AG08396 (cell line): ENCODE results near the gene EPB41L5.
"Not testable (repeated sequence)": the region's sequence is repeated elsewhere in the genome, so short reads cannot be mapped to it uniquely, and the experiment has no call there.

Experiments used
- DNase-seq: peaks from one replicate; pipeline ENCODE4 v3.0.0; 2012; ENCODE audit warnings: low spot score, mixed read lengths

The EPB41L5 gene

DNA sequence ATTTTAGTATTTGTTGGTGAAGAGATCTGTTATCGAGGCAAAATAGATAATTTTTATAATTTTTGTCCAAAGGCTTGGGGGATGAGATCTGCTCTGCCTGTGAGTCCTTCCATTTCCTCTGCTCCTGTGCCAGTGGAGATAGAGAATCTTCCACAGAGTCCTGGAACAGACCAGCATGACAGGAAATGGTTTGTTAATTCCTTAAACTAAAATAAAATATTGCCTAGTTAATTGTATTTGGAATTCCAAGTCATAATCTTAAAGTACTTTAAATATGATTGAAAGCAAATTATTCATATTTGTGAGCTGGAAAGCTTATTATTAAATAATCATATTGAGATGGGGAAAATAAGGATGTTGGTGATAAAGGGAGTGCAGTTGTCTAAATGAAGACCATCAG lies 87.8 kb downstream of the EPB41L5 start:
- no peak for DNase-seq

DNA sequence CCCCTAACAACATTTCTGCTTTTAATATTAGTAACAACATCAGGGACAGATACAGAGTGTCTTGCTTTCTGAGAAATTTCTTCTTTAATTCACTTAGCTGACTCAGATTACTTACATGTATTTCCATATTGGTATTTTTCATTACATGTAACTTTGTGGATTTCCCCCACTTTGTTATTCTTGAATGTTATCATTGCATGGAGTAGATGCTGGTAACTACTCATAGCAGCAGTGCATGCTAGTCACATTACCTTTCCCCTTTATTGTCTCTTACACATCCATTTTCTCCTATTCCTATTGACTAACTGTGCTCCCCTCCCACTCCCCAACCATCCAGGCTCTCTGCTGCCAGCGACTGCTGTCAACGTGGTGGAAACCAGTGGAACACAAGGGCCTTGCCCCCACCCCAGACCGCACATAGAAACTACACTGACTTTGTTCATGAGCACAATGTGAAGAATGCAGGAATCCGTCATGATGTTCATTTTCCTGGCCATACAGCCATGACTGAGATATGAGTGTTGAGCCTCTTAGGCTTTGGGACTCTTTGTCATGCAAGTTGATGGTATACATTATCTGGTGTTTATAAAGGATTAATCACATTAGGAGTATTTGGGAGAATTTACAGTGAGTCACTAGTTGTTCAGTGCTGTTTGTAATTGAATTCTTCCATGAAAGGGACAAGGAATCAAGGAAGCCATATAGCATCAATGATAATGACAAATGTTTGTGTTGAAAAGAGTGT lies 91.0 kb downstream of the EPB41L5 start:
- DNase-seq, result peak; percentile 55

DNA sequence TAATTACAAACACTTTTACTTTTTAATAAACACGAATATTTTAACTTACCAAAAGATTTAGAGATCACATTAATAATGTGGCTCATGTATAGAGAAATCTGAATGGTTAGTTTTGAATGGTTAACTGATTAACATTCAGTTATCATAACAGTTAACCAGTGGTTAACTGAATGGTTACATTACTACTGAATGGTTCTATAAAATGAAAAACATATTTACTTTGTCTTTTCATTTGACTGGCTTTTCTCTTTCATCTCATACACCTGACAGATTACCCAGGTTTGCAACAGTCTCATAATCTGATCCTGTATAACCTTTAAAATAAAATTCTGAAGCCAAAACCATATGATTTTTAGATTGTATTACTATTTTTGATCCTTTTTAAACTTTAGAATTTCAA lies 91.9 kb downstream of the EPB41L5 start:
- no peak for DNase-seq

DNA sequence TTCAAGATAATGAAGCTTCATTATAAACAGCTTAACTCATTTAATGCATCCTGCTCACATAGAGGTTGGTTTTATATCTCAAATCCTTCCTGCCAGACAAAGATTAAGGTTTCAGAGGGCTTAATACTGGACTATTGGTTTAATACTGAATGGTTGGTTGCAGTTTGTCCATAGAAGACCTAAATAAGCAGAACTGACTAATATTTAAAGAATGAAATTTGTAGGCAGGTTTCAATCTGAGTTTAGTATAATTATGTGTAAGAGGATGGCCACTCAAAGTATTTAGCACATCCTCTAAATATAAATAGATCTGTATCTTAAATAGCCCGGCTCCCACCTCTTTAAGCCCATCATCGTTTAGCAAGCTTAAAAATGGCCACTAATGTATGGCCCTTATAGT lies 92.5 kb downstream of the EPB41L5 start:
- no peak for DNase-seq

DNA sequence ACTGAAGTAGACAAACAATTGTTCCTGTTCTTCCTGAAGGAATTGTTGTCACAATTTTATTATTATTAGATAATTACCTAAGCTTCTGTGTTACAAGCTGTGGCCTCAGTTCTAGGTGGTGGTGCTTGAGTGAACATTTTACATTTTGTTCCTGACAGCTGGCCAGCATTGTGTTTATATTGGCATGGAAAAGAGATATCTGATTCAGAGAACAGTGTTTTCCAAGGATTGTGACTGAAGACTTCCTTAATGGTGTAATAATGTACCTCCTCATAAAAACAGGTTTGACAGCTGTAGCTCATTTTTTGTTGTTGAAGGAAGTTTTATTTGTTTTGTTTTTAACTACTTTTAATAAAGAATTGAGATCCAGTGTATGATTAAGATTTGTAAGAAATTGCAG lies 95.2 kb downstream of the EPB41L5 start:
- DNase-seq, result peak; percentile 20

DNA sequence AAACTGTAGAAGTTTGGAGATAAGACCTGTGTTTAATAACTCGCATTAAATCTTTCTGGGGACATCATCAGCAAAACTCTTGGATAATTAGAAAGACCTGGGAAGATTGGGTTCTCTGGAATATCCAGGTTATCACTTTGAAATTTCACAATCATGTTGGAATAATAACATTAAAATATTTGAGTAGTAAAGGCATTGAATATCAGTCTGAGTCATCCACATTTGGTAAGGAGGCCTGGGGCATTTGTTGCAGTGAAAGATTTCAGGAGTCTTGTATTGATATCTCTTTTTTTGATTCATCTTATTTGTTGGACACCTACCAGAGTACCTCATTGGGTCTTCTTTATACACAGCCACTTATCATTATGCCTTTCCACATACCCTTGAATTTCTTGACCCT lies 95.9 kb downstream of the EPB41L5 start:
- DNase-seq, result no peak

DNA sequence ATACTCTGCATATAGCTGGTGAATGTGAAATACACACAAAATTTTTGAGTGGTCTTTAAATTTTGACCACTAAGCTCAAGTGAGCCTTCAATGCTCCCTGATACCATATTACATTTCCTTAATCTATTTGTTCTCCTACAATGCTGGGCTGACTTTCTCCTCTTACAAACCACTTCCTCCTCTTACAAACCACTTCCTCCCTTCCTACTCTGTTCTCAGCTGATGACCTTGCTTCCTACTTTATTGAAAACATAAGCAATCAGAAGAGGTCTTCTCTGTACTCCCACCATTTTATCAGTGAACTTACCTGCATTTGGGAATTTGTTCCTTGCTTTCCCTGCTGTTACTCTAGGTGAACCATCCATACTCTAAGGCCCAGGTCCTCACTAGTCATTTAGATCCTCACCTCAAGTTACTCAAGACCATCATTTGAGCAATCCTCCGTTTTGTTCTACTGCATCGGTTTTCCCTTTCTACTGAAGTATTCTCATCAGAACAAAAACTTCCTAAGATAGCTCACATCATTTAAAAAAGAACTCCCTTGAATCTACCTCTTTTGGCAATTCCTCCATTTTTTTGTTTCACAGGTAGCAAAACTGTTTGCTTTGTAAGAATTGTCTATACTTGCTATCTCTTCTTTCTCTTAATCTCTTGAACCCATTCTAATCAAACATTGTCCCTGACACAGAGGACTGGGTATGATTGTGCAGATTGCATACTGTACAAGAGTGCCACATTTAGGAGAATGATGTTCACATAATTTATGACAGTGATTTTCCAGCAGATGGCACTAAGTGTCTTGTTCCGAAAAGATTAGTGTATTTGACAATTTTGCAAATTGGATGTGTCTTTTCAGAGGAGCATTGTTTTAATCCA lies 96.5 kb downstream of the EPB41L5 start:
- peak; percentile 21 for DNase-seq

DNA sequence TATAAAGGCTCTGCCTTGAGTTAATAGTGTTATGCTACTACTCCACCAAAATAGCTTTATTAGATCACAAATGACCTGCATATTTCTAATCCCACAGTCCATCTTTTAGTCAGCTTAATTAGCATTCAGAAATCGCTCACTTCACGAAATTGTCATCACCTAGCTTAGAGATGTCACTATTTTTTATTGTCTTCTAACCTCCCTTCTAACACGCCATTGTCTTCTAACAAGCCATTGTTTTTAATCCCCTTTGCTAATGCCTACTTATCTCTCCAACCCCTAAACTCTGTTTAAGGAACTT lies 97.1 kb downstream of the EPB41L5 start:
- DNase-seq, result no peak

DNA sequence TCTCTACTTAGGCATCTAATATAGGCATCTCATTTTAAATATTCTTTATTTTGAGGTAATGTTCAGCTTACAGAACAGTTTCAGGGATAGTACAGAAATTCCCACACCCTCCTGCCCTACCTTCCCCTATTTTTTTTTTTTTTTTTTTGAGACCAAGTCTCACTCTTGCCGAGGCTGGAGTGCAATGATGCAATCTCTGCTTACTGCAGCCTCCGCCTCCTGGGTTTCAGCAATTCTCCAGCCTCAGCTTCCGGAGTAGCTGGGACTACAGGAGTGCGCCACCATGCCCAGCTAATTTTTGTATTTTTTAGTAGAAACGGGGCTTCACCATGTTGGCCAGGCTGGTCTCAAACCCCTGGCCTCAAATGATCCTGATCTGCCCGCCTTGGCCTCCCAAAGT lies 97.6 kb downstream of the EPB41L5 start:
- no peak for DNase-seq

DNA sequence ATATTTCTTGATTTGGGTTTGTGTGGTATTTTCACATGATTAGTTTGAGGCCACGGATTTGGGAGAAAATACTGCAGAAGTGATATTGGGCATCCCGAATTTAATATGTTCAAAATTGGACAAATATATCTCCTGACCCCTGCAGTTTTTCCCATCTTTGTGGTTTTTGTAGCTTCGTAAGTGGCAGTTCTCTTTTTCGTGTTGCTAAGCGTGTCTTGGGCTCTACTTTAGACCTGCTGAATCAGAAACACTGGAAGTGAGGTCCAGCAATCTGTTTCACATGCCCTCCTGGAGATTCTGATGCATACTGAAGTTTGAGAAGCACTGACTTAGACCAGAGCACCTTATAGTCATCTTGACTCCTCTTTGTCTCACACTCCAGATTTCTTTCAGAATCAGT lies 98.3 kb downstream of the EPB41L5 start:
- no peak for DNase-seq

DNA sequence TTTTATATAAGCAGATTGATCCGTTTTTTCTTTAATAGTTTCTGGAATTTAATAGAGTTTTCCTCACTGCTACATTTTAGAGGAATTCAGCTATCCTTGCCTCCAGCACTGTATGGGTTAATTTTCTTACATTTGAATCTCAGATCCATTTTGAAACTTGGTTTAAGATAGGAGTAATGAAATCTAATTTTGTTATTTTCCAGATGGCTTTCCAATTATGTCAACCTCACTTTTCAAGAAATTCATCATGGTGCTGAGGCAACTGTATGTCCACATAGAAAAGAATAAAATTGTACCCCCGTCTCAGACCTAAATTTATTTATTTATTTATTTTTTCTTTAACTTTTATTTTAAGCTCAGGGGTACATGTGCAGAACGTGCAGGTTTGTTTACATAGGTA lies 105.1 kb downstream of the EPB41L5 start:
- no peak for DNase-seq

DNA sequence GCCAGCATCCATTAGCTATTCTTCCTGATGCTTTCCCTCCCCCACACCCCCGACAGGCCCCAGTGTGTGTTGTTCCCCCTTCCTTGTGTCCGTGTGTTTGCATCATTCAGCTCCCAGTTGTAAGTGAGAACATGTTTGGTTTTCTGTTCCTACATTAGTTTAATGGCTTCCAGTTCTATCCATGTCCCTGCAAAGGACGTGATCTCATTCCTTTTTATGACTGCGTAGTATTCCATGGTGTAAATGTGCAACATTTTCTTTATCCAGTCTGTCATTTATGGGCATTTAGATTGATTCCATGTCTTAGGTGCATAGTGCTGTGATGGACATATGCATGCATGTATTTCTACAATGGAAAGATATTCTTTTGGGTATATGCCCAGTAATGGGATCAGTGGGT lies 105.6 kb downstream of the EPB41L5 start:
- DNase-seq, result no peak

DNA sequence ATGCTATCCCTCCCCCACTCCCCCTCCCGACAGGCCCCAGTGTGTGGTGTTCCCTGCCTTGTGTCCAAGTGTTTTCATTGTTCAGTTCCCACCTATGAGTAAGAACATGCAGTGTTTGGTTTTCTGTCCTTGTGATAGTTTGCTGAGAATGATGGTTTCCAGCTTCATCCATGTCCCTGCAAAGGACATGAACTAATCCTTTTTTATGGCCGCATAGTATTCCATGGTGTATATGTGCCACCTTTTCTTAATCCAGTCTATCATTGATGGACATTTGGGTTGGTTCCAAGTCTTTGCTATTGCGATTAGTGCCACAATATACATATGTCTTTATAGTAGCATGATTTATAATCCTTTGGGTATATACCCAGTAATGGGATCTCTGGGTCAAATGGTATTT lies 108.5 kb downstream of the EPB41L5 start:
- not testable (repeated sequence) for DNase-seq

DNA sequence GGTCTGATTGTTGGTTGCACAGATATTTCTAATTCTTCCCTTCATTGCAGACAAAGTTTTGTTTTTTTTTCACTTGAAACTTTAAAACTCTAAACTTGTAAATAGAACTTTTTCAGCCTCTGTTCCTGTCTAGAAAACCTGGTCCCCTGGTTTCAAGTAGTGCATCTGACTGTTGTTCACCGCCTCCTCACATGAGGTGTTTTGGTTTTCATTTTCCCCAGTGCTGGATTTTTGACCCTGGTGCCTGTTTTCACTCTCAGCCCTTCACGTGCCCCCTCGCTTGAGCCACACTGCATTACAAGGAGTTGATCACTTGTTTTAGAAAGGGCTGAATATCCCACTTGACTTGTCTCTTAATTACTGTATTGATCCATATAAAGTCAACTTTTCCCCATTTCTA lies 110.2 kb downstream of the EPB41L5 start:
- no peak for DNase-seq

DNA sequence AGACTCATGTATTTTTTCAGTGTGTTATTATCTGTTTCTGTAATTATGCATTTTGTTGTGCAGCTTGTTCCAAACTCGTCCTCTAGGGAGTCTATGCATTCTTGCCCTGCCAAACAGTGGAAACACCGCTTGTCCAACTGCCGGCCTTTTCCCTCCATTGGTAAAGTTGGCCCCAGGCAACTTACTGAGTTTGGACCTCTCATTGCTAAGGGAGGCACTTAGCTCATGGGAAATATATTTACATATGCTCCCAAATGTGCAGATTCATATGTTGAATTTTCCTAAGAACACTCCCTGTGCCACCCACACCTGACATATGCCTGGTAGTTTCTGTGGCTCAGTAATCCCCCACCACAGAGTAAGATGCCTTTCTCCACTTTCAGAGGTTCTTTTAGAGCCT lies 112.3 kb downstream of the EPB41L5 start:
- DNase-seq, result no peak

DNA sequence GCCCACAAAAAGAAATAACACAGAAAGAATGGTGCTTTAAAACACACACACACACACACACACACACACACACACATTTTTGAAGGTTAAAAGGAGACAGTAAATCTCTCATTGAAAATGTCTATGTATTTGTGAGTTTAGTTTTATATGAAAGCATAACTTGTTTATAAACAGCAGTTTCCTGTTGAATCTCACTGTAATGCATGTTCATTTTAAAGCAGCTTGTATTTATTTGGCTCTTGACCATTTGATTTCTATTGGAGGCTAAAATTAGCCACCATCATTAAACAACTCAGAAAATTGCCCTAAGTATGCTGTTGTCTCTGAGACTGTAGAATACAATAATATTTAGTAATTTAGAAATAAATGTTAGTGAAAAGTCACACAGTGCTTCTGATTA lies 115.3 kb downstream of the EPB41L5 start:
- DNase-seq, result no peak

DNA sequence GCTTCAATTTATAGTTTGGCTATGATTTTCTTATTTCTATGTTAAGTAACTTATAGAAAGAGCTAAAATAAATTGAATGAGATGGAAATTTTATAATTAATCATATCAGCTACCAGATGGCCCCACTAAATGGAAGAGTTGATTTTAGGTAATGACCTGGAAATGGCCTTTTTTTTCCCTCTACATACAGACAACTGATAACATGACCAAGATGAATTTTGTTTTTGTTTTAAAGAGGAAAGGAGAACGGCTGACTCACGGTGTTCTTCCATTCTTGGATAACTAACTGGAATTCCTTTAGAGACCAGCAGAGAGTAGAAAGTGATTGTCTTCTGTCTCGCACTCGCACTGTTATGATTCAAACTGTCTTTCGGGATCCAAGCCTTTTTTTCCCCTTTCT lies 119.3 kb downstream of the EPB41L5 start:
- peak; percentile 10 for DNase-seq

DNA sequence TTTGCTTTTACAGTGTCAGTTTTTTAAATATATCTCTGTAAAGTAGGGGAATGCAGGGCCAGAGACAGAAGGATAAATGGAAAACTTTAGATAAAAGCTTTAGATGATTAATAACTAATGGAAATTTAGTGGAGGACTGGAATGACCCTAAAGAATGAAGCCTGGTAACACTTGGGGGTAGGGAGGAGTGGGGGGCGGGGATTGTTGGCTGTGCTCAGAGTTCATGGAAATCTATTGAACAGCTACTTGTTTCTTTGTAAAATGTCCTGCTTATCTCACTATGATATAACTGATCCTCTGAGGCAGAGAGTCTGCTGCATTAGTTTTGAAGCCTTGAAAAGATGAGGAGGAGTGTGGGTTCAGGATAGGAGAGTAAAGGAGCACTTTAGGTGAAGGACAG lies 119.8 kb downstream of the EPB41L5 start:
- DNase-seq, result no peak

DNA sequence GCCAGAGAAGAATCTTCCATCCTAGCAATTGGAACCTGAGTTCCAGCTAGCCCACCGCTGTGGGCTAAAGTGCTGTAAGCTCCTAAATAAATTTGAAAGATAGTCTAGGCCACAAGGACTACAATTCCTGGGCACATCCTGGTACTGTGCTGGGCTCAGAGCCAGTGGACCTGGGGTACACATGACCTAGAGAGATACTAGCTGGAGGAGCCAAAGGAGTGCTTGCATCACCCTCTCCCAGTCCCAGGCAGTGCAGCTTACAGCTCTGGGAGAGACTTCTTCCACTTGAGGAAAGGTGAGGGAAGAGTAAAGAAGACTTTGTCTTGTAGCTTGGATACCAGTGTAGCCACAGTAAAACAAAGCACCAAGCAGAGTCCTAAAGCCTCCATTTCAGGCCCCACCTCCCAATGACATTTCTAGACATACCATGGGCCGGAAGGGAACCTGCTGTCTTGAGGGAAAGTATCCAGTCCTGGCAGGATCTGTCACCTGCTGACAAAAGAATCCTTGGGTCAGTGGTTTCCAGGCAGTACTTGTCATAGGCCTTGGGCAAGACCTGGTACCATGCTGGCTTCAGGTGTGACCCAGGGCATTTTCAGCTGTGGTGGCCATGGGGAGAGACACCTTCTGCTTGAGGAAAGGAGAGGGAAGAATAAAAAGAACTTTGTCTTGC lies 120.8 kb downstream of the EPB41L5 start:
- no peak for DNase-seq

DNA sequence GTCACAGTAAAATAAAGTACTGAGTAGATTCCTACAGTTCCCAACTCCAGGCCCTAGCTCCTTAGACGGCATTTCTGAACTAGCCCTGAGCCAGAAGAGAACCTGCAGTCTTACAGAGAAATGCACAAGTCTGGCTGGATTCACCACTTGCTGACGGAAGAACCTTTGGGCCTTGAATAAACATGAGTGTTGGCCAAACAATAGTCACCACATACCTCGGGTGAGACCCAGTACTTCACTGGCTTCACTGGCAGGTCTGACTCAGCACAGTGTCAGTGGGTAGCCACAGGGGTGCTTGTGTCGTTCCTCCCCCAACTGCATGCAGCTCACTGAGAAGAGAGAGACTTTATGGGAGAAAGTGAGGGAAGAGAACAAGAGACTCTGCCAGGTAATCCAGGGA lies 121.4 kb downstream of the EPB41L5 start:
- peak; percentile 84 for DNase-seq

DNA sequence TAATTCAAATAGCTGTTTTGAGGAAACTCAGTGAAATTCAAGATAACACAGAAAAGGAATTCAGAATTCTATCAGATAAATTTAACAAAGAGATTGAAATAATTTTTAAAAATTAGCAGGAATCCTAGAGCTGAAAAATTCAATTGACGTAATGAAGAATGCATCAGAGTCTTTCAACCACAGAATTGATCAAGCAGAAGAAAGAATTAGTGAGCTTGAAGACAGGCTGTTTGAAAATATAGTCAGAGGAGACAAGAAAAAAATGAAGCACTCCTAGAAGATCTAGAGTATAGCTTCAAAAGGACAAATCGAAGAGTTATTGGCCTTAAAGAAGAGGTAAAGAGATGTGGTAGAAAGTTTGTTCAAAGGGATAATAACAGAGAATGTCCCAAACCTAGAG lies 122.1 kb downstream of the EPB41L5 start:
- DNase-seq, result not testable (repeated sequence)

DNA sequence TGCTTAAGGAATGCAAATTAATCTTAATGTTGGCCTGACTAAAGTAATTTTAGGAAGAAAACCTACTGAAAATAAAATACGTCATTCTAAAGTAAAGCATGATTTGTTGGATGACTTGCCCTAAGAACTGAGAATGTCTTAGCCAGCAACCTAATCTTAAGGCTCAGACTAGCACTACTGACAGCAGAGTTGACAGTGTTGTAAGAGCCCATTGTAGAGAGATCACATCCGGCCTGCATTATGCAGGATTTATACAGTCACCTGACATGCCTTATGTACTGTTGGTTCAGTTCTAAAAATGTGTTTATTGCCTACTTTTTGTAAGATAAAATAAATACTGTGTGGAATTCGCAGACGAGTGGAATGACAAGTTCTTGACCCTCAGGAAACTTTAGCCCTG lies 128.0 kb downstream of the EPB41L5 start:
- no peak for DNase-seq
